HFFc6 (cell line): ENCODE measurements around the gene RBM26. TPM values are rescaled to one million over a fixed set of nuclear protein-coding genes. Genes with fewer than 3 reads are reported as not detected.

Source experiments
- DNase-seq: peaks from one replicate; pipeline ENCODE4 v3.0.0-alpha.2; 2018
- H3K27ac Mint-ChIP-seq: 2 replicates; pipeline ENCODE4 v1.8.0; 2020; ENCODE audit warnings: mild to moderate bottlenecking, mixed read lengths
- H3K27me3 Mint-ChIP-seq: 2 replicates; pipeline ENCODE4 v1.8.0; 2021; ENCODE audit warnings: mild to moderate bottlenecking, moderate library complexity, mixed read lengths; ENCODE audit not compliant: insufficient read depth
- H3K36me3 Mint-ChIP-seq: 2 replicates; pipeline ENCODE4 v1.8.0; 2021; ENCODE audit warnings: low read depth, mixed read lengths
- H3K4me1 Mint-ChIP-seq: 2 replicates; pipeline ENCODE4 v1.8.0; 2020; ENCODE audit warnings: low read depth, mixed read lengths
- H3K4me3 Mint-ChIP-seq: 2 replicates; pipeline ENCODE4 v1.8.0; 2020; ENCODE audit warnings: mild to moderate bottlenecking, moderate library complexity, mixed read lengths
- H3K9me3 Mint-ChIP-seq: 2 replicates; pipeline ENCODE4 v1.8.0; 2020; ENCODE audit warnings: mild to moderate bottlenecking, mixed read lengths
- total RNA-seq, 6 experiments: library from RNA; stranded (reverse); fragmentation: NEBNext Ultra II Directional; extraction: Animal tissue kit (Norgen Biotek cat#: 25700); gene quantifications; 2 replicates in 1 of 6; 3 replicates in 5 of 6; pipeline ENCODE4 v1.2.3, GENCODE V29; 2021
- TF ChIP-seq, protein P1 (sequence below): fragments of 200-600 bp; sonication (generic); IDR thresholded peaks from 2 replicates; pipeline ENCODE4 v1.5.0; 2021; ENCODE audit warnings: antibody characterized with exemption, mild to moderate bottlenecking

RBM26 gene
- total RNA-seq, 6 experiments from 2014 or later: 28.5 to 37.6 (median 33.3) TPM

GRCh38 chr13:79442221-79442620 is 36.2 kb upstream of the RBM26 start:
- no peak overlapping the region for H3K27ac Mint-ChIP-seq
- no peaks in the 10 kb centered on the region for H3K36me3 Mint-ChIP-seq
- H3K4me1 Mint-ChIP-seq: peaks cover 31% of the 10 kb centered on the region
- no peak overlapping the region for H3K4me3 Mint-ChIP-seq
- peak; percentile 40 for DNase-seq
- H3K9me3 Mint-ChIP-seq: no peaks in the 10 kb centered on the region
- H3K27me3 Mint-ChIP-seq: no peaks in the 10 kb centered on the region; the same call in 1 of the 2 replicates
- TF ChIP-seq, protein P1, sequence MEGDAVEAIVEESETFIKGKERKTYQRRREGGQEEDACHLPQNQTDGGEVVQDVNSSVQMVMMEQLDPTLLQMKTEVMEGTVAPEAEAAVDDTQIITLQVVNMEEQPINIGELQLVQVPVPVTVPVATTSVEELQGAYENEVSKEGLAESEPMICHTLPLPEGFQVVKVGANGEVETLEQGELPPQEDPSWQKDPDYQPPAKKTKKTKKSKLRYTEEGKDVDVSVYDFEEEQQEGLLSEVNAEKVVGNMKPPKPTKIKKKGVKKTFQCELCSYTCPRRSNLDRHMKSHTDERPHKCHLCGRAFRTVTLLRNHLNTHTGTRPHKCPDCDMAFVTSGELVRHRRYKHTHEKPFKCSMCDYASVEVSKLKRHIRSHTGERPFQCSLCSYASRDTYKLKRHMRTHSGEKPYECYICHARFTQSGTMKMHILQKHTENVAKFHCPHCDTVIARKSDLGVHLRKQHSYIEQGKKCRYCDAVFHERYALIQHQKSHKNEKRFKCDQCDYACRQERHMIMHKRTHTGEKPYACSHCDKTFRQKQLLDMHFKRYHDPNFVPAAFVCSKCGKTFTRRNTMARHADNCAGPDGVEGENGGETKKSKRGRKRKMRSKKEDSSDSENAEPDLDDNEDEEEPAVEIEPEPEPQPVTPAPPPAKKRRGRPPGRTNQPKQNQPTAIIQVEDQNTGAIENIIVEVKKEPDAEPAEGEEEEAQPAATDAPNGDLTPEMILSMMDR: no peak

- H3K4me1 Mint-ChIP-seq: peaks cover 26% of the 10 kb centered on the region
- no peak overlapping the region for H3K4me3 Mint-ChIP-seq
- H3K27me3 Mint-ChIP-seq: no peaks in the 10 kb centered on the region; the same call in 1 of the 2 replicates
- no peak overlapping the region for H3K27ac Mint-ChIP-seq
- DNase-seq: no peak
- TF ChIP-seq, protein P1: no peak
- H3K36me3 Mint-ChIP-seq: no peaks in the 10 kb centered on the region
- no peaks in the 10 kb centered on the region for H3K9me3 Mint-ChIP-seq
These were observed 35.0 kb upstream of the RBM26 start for GRCh38 chr13:79440958-79441528.

DNA sequence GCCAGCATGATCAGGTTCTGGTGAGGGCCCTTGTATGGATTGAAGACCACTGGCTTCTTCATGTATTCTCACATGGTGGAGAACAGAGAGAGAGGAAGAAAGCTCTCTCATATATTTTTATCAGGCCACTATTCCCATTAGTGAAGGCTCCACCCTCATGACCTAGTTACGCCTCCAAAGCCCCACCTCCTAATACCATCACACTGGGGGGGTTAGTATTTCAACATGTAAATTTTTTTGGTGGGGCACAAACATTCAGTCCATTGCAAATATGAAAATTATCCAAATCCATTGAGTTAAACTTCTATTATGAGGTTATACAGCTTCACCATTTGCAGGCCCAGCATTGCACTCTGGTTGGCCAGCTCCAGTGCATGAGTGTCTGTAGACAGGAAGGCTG is 33.2 kb upstream of the RBM26 start:
- Mint-ChIP-seq H3K36me3 (no peaks in the 10 kb centered on the region), H3K9me3 (no peaks in the 10 kb centered on the region), H3K27ac (no peak overlapping the region), H3K4me1 (peaks cover 42% of the 10 kb centered on the region), H3K4me3 (no peak overlapping the region), H3K27me3 (no peaks in the 10 kb centered on the region; the same call in 1 of the 2 replicates)
- TF ChIP-seq, protein P1: no peak
- no peak for DNase-seq

DNA sequence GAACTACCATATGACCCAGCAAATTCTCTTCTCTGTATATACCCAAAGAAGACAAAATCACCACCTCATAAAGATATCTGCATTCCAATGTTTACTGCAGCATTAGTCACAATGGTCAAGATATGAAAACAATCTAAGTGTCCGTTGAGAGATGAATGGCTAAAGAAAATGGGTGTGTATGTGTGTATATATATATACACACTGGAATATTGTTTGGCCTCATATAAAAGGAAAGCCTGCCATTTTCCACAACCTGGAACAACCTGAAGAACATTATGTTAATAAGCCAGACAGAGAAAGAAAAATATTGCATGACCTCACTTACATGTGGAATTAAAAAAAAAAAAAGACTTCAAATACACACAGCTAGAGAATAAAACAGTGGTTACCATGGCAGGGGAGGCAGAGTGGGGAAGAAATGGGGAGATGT is 29.5 kb upstream of the RBM26 start:
- Mint-ChIP-seq H3K27me3 (no peaks in the 10 kb centered on the region), H3K4me1 (peaks cover 32% of the 10 kb centered on the region), H3K4me3 (peak overlapping the region; percentile 77), H3K36me3 (no peaks in the 10 kb centered on the region), H3K27ac (peak overlapping the region; percentile 95), H3K9me3 (no peaks in the 10 kb centered on the region)
- TF ChIP-seq, protein P1: no peak
- peak; percentile 89 for DNase-seq

DNA sequence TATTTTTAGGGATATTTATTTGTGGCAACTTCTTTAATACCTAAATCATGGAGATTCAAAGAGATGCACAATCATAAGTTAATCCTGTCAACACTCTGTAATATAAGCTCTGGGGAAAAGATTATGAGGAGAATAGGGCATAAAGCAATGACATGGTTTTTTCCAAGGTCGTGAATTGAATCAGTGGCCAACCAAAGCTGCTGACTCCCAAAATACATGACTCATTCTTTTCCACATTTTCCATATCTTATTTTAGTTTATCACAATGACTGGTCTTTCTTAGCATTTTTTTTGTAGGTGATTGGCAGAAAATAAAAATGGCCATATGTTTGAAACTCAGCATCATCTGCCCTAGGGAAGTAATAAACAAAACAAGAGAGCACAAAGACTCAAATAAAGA is 28.5 kb upstream of the RBM26 start:
- H3K27me3 Mint-ChIP-seq: no peaks in the 10 kb centered on the region
- no peaks in the 10 kb centered on the region for H3K9me3 Mint-ChIP-seq
- H3K4me1 Mint-ChIP-seq: peaks cover 32% of the 10 kb centered on the region
- DNase-seq: peak; percentile 55
- H3K4me3 Mint-ChIP-seq: peak overlapping the region; percentile 77
- H3K36me3 Mint-ChIP-seq: no peaks in the 10 kb centered on the region
- peak overlapping the region; percentile 95 for H3K27ac Mint-ChIP-seq
- TF ChIP-seq, protein P1: no peak
